OCI-LY1 (cell line): ENCODE data around the gene KAT2A.

ENCODE experiments used
- H2AFZ ChIP-seq: fragments of 200-600 bp; sonication (generic), shearing (Covaris generic); 2 replicates; pipeline ENCODE4 v1.6.0; 2014; ENCODE audit warnings: antibody characterized with exemption, mild to moderate bottlenecking, low read length
- H3F3A ChIP-seq: fragments of 200-600 bp; sonication (generic), shearing (Covaris generic); 2 replicates; pipeline ENCODE4 v1.6.0; 2014; ENCODE audit warnings: mild to moderate bottlenecking, antibody characterized with exemption, low read length, moderate library complexity; ENCODE audit not compliant: insufficient read depth
- H3K27ac ChIP-seq: fragments of 200-600 bp; sonication (generic); 2 replicates; pipeline ENCODE4 v1.5.1; 2014; ENCODE audit warnings: low read length, mixed run types, mild to moderate bottlenecking, low read depth; ENCODE audit not compliant: poor library complexity, severe bottlenecking
- H3K27me3 ChIP-seq: fragments of 200-600 bp; sonication (generic); 2 replicates; pipeline ENCODE4 v1.6.0; 2014; ENCODE audit warnings: antibody characterized with exemption, mild to moderate bottlenecking, low read length, moderate library complexity; ENCODE audit not compliant: insufficient read depth
- H3K36me3 ChIP-seq: fragments of 200-600 bp; sonication (generic); 2 replicates; pipeline ENCODE4 v1.6.1; 2014; ENCODE audit warnings: mild to moderate bottlenecking, antibody characterized with exemption, low read length, moderate library complexity, mixed read lengths; ENCODE audit not compliant: insufficient read depth
- H3K4me1 ChIP-seq: fragments of 200-600 bp; sonication (generic); 2 replicates; pipeline ENCODE4 v1.5.1; 2014; ENCODE audit warnings: mild to moderate bottlenecking, low read length, moderate library complexity; ENCODE audit not compliant: insufficient read depth, severe bottlenecking
- H3K4me2 ChIP-seq: fragments of 200-600 bp; sonication (generic), shearing (Covaris generic); 2 replicates; pipeline ENCODE4 v1.6.1; 2014; ENCODE audit warnings: low read length
- H3K4me3 ChIP-seq: fragments of 200-600 bp; sonication (generic); 2 replicates; pipeline ENCODE4 v1.5.1; 2014; ENCODE audit warnings: low read length, low read depth, mild to moderate bottlenecking, mixed read lengths; ENCODE audit not compliant: poor library complexity, severe bottlenecking
- H3K79me2 ChIP-seq: fragments of 200-600 bp; shearing (Covaris generic); 2 replicates; pipeline ENCODE4 v1.6.1; 2016; ENCODE audit warnings: mixed run types, low read length, mixed read lengths; ENCODE audit not compliant: insufficient read depth
- H3K9ac ChIP-seq: fragments of 200-600 bp; sonication (generic), shearing (Covaris generic); 2 replicates; pipeline ENCODE4 v1.6.1; 2014; ENCODE audit warnings: mild to moderate bottlenecking, low read length, mixed read lengths
- H3K9me2 ChIP-seq: fragments of 200-600 bp; sonication (generic), shearing (Covaris generic); 2 replicates; pipeline ENCODE4 v1.6.1; 2014; ENCODE audit warnings: low read depth, mild to moderate bottlenecking, low read length, mixed read lengths
- H3K9me3 ChIP-seq: fragments of 200-600 bp; shearing (Covaris generic); 2 replicates; pipeline ENCODE4 v1.6.1; 2014; ENCODE audit warnings: low read length, mixed read lengths
- H4K20me1 ChIP-seq: fragments of 200-600 bp; sonication (generic), shearing (Covaris generic); 2 replicates; pipeline ENCODE4 v1.6.0; 2016; ENCODE audit warnings: mild to moderate bottlenecking, low read length; ENCODE audit not compliant: insufficient read depth
- CTCF ChIP-seq: fragments of 200-600 bp; sonication (generic), shearing (Covaris generic); IDR thresholded peaks from 2 replicates; pipeline ENCODE4 v1.5.1; 2017; ENCODE audit warnings: mild to moderate bottlenecking, antibody characterized with exemption, low read length, moderate library complexity, mixed read lengths
- EZH2 ChIP-seq: fragments of 200-600 bp; sonication (generic), shearing (Covaris generic); IDR thresholded peaks from 2 replicates; pipeline ENCODE4 v1.8.0; 2017; ENCODE audit warnings: borderline replicate concordance, mixed run types, mild to moderate bottlenecking, antibody characterized with exemption, low read length, moderate library complexity, mixed read lengths

The KAT2A gene

DNA sequence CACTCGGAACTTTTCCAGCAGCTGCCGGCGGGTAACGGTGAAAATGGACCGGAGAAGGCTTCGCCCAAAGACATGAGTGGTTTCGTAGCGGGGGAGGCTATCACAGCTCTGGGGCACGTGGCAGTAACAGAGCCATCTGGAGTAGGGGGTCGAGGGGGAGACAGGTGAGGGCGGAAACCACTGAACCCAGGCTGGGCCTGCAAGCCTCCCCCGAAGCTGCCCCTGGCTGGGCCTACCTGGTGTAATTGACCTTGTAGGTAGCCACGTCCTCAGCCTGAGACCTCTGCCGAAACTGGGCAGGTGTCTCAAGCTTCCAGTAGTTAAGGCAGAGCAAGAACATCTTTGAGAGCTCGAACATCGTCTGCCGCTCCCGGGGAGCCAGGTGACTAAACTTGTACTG lies 1.9 kb downstream of the KAT2A start:
- H3K27ac ChIP-seq = peak overlapping the region; percentile 64
- peaks cover 30% of the 10 kb centered on the region for H3K36me3 ChIP-seq
- no peak overlapping the region for H2AFZ ChIP-seq
- H3K9me2 ChIP-seq = no peaks in the 10 kb centered on the region
- peak overlapping the region; percentile 99 for H3K4me2 ChIP-seq
- H3K4me3 ChIP-seq = peak overlapping the region; percentile 83
- no peaks in the 10 kb centered on the region for H3K79me2 ChIP-seq
- H3K9me3 ChIP-seq = no peaks in the 10 kb centered on the region
- no peak for TF ChIP-seq EZH2
- TF ChIP-seq CTCF = no peak
- H3K27me3 ChIP-seq = no peaks in the 10 kb centered on the region
- peaks cover 47% of the 10 kb centered on the region for H3K4me1 ChIP-seq
- no peaks in the 10 kb centered on the region for H4K20me1 ChIP-seq
- H3F3A ChIP-seq = no peaks in the 10 kb centered on the region
- H3K9ac ChIP-seq = peak overlapping the region; percentile 93; the same call in 1 of the 2 replicates

GRCh38 chr17:42118545-42118944 lies 2.6 kb downstream of the KAT2A start:
- Histone ChIP-seq H3K9me2 (no peaks in the 10 kb centered on the region), H3K9ac (no peak overlapping the region; the same call in 1 of the 2 replicates), H3K79me2 (no peaks in the 10 kb centered on the region), H3K4me2 (no peak overlapping the region; the same call in 1 of the 2 replicates), H3K36me3 (peaks cover 33% of the 10 kb centered on the region; the same call in 1 of the 2 replicates), H2AFZ (no peak overlapping the region), H4K20me1 (no peaks in the 10 kb centered on the region), H3K4me3 (no peak overlapping the region), H3F3A (no peaks in the 10 kb centered on the region), H3K9me3 (no peaks in the 10 kb centered on the region), H3K4me1 (peaks cover 47% of the 10 kb centered on the region), H3K27ac (no peak overlapping the region), H3K27me3 (no peaks in the 10 kb centered on the region)
- TF ChIP-seq CTCF (peak; percentile 85), EZH2 (no peak)

DNA sequence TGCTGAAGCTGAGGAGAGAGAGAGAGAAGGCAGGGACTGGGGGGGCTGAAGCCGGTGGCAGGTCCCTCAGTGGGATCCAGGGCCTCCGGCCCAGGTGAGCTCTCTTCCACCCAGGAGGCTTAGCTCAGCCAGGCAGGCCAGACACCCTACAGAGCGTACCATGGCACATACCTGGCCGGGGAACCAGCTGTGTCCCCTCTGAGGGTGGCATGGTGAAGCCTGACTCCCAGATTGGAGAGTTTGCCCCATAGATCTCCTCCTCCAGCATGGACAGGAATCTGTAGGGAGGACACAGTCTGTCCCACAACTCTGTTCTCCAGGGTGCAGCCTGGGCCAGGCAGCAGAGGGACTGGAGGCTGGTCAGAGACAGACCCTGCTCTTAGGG lies 3.0 kb downstream of the KAT2A start:
- Histone ChIP-seq H4K20me1 (no peaks in the 10 kb centered on the region), H3K4me1 (peaks cover 50% of the 10 kb centered on the region), H3F3A (no peaks in the 10 kb centered on the region), H3K4me3 (no peak overlapping the region), H3K27ac (no peak overlapping the region), H3K9ac (no peak overlapping the region), H3K9me2 (no peaks in the 10 kb centered on the region), H3K36me3 (peaks cover 37% of the 10 kb centered on the region; the same call in 1 of the 2 replicates), H3K79me2 (no peaks in the 10 kb centered on the region), H2AFZ (no peak overlapping the region), H3K27me3 (no peaks in the 10 kb centered on the region), H3K4me2 (no peak overlapping the region), H3K9me3 (no peaks in the 10 kb centered on the region)
- no peak for TF ChIP-seq EZH2
